GM19328 (cell line): ENCODE results near the gene RIPK3.
A peak's percentile ranks its signal among the peaks of the same experiment; 100 is the strongest.
"Not testable (repeated sequence)": the region's sequence is repeated elsewhere in the genome, so short reads cannot be mapped to it uniquely, and the experiment has no call there.

ENCODE experiments used
- ATAC-seq: cut with Tn5 transposase; IDR thresholded peaks from one replicate; pipeline ENCODE4 v1.9.1; 2021; ENCODE audit warnings: mild to moderate bottlenecking, moderate library complexity; ENCODE audit not compliant: unreplicated experiment

The RIPK3 gene

DNA sequence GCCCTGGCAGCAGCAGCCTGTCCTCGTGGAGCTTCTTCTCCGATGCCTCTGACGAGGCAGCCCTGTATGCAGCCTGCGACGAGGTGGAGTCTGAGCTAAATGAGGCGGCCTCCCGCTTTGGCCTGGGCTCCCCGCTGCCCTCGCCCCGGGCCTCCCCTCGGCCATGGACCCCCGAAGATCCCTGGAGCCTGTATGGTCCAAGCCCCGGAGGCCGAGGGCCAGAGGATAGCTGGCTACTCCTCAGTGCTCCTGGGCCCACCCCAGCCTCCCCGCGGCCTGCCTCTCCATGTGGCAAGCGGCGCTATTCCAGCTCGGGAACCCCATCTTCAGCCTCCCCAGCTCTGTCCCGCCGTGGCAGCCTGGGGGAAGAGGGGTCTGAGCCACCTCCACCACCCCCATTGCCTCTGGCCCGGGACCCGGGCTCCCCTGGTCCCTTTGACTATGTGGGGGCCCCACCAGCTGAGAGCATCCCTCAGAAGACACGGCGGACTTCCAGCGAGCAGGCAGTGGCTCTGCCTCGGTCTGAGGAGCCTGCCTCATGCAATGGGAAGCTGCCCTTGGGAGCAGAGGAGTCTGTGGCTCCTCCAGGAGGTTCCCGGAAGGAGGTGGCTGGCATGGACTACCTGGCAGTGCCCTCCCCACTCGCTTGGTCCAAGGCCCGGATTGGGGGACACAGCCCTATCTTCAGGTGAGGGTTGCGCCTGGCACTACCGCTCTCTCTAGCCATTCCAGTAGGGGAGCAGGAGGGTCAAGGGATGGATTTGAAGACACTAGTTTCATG lies 30.3 kb upstream of the RIPK3 start:
- no peak for ATAC-seq

DNA sequence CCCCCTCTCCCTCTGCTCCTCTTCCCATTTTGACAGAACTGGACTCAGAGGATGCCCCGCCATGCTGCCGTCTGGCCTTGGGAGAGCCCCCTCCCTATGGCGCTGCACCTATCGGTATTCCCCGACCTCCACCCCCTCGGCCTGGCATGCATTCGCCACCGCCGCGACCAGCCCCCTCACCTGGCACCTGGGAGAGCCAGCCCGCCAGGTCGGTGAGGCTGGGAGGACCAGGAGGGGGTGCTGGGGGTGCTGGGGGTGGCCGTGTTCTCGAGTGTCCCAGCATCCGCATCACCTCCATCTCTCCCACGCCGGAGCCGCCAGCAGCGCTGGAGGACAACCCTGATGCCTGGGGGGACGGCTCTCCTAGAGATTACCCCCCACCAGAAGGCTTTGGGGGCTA lies 29.7 kb upstream of the RIPK3 start:
- no peak for ATAC-seq

DNA sequence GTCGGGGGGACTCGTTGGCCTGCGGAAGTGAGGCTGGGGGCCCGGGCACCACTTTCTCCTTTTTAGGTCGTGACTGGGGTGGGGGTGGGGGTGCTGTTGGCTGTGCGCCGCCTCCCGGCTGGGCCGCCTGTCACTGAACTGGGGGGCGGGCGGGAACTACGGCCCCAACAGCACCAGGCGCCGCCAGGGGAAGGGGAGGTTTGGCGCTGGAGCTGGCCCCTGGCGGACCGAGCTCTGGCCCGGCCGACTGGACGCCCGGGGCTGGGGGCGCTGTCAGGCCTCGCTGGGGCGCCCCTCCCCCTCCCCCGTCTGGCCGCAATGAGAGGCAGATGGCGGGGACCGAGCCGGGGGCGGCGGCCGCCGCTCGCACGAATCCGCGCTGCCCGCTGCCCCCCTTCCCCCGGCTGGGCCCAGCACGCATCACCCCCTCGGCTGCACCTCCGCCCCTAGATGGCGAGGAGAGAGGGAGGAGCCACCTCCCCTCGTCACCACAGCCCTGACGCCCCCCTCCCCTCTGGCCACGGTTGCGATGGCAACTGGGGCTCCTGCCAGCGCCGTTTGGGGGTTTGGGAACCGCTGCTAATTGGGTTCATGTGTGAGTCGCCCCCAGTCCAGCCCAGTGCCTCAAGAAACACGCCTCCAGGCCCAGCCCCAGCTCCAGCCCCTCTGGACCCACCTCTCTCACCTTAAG lies 28.9 kb upstream of the RIPK3 start:
- no peak for ATAC-seq

DNA sequence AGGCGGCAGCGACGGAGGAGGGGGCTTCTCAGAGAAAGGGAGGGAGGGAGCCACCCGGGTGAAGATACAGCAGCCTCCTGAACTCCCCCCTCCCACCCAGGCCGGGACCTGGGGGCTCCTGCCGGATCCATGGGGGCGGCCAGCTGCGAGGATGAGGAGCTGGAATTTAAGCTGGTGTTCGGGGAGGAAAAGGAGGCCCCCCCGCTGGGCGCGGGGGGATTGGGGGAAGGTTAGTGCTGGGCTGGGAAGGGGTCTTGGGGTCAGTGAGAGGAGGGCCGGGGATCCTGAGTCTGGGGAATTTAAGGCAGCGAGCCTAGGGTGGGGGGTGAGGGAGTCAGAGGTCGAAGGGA lies 28.4 kb upstream of the RIPK3 start:
- no peak for ATAC-seq

DNA sequence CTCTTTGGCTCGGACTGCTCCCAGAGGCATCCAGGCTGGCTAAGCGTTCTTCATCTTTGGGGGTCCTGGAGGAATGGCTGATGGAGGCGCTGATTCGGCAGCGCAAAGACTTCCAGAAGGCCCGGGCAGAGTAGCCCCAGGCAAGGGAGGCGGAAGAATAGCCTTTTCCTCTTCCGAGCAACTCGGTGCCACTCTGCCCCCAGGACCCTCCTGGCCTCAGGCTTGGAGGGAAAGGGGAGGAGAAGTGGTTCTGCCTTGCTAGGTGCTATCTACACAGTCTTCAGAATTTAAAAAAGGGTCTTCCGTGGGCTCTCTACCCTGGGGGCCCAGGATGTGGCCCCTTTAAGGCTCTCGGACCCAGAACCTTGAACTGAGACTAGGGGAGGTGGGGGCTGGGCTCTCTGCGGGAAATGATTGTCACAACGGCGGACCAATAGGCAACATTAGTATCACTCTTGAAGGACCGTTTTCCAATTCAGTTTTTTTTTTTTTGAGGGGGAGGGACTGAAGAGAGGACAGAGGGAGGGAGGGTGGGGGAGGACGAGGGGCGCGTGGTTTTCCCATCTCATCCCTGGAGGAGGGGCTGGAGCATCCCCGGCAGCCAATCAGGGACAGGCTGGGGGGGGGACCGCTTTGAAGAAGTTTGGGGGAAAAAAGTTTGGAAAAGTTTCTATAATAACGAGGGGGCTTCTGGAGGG lies 27.9 kb upstream of the RIPK3 start, which contains the start of gene NFATC4:
TSS of gene NFATC4 (plus strand) at position 671 of the 698 bp plus-strand sequence. CDS start 157 bp downstream, outside the sequence.
- ATAC-seq, result no peak

DNA sequence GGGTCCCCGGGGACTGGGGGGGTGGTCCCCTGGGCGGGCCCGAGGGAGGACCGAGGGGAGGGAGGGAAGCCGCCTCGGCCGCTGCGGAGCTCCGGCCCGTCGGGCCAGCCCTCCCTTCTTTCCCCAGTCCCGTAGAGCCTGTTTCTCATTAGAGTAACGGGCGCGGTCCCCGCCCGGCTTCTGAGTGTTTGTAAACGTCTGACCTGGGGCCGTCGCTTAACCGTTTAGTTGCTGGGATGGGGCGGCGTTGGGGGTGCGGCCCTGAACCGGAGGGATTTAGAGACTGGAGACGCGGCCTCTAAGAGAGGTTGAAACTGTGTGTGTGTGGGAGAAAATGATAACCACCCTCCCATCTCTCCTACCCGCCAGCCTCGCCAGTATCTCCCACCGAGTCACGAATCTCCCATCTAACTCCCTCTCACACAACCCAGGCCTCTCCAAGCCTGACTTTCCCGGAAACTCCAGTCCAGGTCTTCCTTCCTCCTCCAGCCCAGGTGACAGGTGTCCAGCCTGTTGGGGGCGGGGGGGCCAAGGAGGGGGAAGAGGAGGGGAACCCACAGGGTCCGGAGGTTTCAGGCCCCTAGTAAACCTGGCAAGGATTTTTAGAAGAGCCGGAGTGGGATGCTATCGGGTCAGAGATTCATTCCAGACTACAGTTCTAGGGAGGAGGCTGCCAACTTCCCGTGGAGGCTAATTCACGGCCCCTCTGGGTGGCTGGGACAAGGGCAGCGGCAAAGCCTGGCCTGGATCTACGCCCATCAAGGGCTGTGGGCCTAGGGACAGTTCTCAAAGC lies 27.1 kb upstream of the RIPK3 start:
- peak; percentile 59 for ATAC-seq

DNA sequence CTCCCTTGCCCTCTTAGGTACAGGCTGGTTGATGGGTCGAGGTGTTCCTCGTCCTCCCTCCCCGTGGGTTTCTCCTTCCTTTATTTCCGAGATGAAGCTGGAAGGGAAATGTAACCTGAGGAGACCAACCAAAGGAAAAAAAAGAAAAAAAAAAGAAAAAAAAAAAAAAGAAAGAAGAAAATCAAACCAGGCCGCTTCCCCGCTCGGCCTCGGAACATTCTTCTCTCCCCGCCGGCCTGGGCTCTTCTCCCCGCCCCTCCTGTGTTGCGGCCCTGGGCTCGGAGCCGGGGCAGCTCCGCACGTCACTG lies 26.6 kb upstream of the RIPK3 start:
- ATAC-seq, result no peak

DNA sequence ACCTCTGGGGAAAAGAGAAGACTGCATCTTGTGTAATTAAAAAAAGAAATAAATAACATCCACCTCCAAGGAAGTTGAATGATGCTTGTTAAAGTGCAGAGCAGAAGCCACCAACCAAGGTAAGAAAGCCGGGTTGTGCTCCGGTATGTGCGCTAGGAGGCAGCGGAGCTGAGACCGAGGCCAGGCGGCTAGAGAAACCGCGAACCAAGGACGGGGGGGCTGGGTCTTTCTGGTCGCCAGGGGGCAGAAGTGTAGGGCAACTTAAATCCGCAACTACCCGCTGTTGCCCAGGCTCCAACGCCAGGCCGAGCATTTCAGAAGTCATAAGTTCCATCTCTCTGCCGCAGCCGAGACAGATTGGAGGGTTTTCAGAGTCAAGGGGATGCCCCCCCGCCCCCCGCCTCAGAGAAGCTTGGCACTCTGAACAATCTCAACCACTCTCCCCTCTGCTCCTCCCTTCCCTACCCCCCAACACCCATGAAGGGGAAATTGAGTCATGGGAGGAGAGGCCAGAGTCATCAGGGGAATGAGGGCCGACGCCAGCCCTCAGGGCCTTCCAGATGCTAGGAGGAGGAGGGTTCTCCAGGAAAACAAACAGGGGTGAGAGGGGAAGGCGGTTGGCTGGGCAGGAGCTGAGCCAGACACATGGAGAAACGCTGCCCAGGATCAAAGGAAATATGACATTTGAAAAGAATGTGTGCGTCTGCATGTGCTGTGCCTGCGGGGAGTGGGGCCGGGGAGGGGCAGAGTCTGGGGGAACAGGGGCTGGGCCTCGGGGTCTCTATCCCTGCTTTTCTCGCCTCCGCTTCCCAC lies 26.0 kb upstream of the RIPK3 start:
- peak; percentile 36 for ATAC-seq

DNA sequence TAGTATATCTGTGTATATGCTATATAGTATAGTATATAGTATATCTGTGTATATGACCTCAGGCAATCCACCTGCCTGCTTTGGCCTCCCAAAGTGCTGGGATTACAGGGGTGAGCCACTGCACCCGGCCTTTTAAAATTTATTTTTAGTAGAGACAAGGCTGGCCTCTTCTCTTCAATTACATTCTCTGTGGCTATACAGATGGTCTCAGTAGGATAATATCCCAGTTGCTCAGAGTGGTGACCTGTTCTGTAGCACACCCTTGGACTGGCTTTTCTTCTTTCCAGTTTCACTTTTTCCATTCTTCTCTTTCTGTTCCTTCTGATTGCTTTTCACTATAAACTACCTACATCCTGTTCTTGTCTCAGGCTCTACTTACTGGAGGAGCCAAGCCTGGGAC lies 25.1 kb upstream of the RIPK3 start:
- ATAC-seq, result no peak

DNA sequence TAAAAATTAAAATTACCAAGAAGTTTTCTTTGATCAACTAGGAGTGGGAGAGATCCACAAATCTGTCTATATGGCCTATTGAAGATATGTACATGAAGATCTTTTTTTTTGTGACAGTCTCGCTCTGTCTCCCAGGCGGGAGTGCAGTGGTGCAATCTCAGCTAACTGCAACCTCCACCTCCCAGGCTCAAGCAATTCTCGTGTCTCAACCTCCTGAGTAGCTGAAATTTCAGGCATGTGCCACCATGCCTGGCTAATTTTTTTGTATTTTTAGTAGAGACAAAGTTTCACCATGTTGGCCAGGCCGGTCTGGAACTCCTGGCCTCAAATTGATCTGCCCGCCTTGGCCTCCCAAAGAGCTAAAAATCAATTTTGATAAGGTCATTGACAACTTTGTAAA lies 23.6 kb upstream of the RIPK3 start:
- ATAC-seq, result no peak

DNA sequence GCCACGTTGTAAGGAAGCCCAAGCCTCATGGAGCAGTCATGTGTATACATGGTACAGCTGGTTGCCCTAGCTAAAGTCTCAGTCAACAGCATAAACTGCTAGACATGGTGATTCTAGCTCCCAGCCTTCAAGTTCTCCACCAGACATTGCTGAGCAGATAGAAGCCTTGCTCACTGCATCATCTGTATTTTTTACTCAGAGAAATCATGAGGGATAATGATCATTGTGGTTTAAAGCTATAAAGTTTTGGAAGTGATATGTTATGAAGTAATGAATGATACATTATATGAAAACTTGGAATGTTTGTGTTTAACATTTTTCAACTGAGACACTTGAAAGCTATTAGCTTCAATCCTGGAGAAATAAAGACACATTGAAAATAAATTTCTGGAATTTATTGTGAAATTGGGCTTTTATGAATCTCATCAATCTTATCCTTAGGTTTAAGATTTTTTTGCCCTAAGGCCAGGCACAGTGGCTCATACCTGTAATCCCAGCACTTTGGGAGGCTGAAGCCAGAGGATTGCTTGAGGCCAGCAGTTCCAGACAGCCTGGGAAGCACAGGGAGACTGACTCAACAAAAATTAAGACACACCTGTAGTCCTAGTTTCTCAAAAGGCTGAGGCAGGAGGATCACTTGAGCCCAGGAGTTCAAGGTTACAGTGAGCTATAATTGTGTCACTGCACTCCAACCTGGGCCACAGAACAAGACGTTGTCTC lies 22.6 kb upstream of the RIPK3 start:
- no peak for ATAC-seq

DNA sequence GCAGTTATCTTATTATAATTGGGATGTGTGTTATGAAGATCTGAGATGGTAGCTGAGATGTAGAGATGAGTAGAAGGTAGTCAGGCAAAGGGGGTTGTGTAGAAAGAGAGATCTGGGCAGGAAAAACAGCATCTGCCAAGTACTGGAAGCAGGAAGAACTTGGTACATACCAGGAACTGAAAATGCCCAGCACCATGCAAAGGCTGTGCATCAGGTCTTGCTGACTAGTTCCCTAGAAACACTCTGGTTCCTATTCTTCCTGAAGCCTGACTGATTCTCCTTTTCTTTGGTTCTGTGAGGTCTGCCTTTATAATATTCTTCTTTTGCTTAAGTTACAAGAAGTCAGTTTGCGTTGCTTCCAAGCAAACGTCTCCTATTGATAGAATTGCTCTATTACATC lies 21.5 kb upstream of the RIPK3 start:
- no peak for ATAC-seq

DNA sequence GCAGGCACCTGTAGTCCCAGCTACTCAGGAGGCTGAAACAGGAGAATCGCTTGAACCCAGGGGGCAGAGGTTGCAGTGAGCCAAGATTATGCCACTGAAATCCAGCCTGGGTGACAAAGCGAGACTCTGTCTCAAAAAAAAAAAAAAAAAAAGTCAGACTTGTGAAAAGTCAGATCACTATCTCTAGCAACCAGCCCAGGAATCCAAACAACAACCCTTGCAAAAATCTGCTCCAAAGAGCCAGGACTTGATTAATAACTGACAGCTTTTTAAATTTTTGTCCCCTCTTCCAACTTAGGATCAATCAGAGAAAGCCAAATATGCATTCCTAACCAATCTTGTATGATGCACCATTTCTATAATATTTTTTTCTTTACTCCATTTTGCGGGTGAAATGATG lies 20.5 kb upstream of the RIPK3 start:
- no peak for ATAC-seq

DNA sequence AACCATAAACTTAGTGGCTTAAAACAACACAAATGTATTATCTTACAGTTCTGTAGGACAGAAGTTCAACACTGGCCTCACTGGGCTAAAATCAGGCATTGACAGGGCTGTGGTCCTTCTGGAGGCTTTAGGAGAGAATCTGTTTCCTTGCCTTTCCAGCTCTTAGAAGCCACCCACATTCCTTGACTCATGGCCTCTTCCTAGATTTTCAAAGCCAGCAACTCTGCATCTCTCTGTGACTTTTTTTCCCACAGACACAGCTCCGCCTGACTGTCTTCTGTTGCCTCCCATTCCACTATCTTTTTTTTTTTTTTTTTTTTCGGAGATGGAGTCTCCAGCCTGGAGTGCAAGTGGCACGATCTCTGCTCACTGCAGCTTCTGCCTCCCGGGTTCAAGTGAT lies 16.4 kb upstream of the RIPK3 start:
- ATAC-seq, result no peak

DNA sequence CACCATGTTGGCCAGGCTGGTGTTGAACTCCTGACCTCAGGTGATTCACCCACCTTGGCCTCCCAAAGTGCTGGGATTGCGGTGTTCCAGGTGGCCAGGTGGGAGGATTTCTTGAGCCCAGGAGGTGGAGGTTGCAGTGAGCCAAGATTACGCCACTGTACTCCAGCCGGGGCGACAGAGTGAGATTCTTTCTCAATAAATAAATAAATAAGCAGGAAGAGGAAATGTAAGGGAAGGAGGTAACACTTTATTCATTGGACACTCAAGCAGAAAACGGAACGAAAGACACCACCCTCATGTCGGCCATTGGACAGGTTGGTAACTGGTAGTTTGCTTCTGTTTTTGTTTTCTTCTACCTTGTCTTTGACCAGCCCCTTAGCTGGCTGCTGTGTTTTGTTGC lies 15.2 kb upstream of the RIPK3 start:
- no peak for ATAC-seq

DNA sequence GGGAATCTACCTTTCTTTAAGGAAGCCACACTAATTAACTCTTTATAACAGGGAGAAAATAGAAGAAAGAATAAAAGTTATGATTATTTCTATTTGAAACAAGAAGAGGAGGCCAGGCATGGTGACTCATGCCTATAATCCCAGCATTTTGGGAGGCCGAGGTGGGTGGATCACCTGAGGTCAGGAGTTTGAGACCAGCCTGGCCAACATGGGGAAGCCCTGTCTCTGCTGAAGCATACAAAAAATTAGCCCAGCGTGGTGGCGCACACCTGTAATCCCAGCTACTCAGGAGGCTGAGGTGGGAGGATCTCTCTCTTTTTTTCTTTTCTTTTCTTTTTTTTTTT lies 14.7 kb upstream of the RIPK3 start:
- ATAC-seq, result not testable (repeated sequence)

DNA sequence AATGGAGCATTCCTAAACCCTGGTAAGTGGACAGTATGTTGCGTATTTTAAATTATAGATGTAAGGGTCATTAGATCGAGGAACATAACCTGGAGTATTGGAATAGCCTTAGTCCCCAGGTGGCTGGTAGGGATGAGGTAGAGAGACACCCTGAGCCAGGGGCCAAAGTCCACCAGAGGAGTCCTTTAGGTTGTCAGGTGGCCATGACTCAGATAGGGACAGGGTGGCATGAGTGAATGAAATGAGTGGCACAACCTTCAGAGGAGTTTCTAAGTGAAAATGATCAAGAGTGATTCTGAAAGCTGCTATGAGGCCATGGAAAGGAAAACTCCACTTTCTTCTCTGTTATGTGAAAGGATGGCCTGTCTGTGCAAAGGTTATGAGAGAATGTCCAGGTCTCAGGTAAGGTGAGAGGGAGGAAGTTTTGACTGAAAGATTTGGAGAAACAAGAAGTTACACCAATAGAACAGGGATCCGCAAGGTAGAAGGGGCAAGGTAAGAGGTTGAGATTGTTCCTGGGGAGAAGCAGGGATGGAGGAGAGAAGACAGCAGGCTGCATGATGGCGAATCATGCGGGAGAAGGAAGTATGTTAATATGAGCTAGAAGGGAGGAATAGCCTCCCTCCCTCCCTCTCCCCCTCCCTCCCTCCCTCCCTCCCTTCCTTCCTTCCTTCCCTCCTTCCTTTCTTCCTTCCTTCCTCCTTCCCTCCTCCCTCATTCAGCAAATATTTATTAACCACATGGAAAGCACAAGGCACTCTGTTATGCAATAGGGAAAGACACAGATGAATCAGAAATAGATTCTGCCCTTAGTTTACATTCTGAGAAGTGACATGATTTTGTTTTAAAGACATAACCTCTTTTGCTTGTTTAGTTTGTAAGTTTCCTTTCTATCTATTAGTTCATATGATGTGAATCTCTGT lies 14.0 kb upstream of the RIPK3 start:
- ATAC-seq, result no peak

DNA sequence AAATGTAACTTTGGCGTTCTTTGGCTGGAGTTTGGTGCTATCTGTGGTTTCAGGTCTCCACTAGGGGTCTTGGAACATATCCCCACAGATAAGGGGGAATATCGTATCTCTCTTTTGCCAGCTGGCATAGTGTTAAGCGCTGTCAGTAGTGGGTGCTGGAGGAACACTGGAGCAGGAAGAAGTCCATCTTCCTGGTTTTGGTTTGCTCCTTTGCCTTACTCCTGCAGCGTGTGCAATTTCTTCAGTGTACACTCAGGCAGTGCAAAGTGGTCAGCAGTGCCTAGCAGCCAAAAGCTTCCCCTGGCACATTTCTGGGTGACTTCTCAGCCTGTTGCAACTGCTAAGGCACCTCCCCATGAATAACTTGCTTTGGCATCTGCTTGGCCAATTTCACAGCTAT lies 11.7 kb upstream of the RIPK3 start:
- no peak for ATAC-seq

DNA sequence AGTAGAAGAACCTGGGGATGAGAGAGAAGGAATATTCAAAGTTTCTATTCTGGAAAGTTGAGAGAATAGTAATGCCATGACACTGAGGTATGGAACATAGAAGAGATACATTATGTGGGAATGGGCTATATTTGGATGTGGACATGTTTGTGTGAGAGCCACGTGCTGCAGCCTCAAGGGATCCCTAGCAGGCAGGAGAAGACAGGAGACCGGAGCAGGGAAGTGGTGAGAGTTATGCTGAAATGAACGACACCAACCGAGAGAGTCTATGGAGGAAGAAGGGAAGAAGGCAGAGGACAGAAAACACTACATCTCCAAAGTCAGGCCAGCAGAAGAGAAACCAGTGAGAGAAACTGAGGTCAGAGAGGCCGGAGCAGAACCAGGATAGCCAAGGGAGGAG lies 10.0 kb upstream of the RIPK3 start:
- ATAC-seq, result no peak
